Mesenteric fat pad (tissue), 1 donor: ENCODE measurements around the gene CCNE1. TPM values are rescaled to one million over a fixed set of nuclear protein-coding genes. Genes with fewer than 3 reads are reported as not detected.

Source experiments
- total RNA-seq: library from RNA; stranded (reverse); fragmentation: NEBNext Ultra II Directional; extraction: Animal tissue kit (Norgen Biotek cat#: 25700); gene quantifications from one replicate; pipeline ENCODE4 v1.2.1, GENCODE V29; 2021
- donor health status: DM: yes; HTN: yes; CAD: no.

CCNE1 gene
- total RNA-seq, 1 donor from 2014 or later: 2.0 TPM

Other genes starting within 250 kb of the CCNE1 start
- 57.4 TPM for gene POP4, start 205.7 kb upstream of the CCNE1 start, total RNA-seq
- gene PLEKHF1, start 146.5 kb upstream of the CCNE1 start, total RNA-seq: 9.1 TPM
- 148 TPM for gene C19orf12, start 96.7 kb upstream of the CCNE1 start, total RNA-seq
- 56.2 TPM for gene URI1, start 130.2 kb downstream of the CCNE1 start, total RNA-seq